ENCODE measurements around the gene CCNB1IP1. TPM values are rescaled to one million over a fixed set of nuclear protein-coding genes. Genes with fewer than 3 reads are reported as not detected.

CCNB1IP1 gene
- total RNA-seq, 2 experiments from 2014 or later: 70.2 to 77.4 TPM

DNA sequence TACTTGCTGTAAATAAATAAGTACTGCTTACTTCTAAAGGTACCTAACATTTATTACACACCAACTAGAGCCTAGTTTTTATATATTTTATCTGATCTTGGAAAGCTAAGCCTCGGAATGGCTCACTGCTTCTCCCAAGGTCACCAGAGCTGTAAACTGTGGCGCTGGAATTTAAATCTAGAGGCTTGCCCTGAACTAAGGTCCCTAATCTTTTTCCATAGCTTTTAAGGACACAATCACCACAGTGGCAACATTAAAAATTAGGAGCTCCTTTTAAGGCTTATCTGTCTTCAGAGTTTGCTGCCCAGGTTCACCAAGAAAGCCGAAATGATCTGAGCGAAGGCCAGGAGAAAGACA, 670 bp downstream of the CCNB1IP1 start:
- no peaks in the 10 kb centered on the region for H3K9me3 Mint-ChIP-seq
- DNase-seq: no peak
- H3K27ac Mint-ChIP-seq: peak overlapping the region; percentile 92
- ChIA-PET POLR2A (interaction anchor here (1.6 to 4.8 kb wide), 4 partner anchors 10 to 351 kb away, joined by 4 to 59 read pairs (median 6); partner anchors contain the start of genes PARP2 and PNP), CTCF (interaction anchor here (0.9 to 8.9 kb wide), 4 partner anchors 9 to 277 kb away, joined by 3 to 129 read pairs (median 10); partner anchors contain the start of genes PARP2 and TEP1)
- peak overlapping the region; percentile 99 for H3K4me3 Mint-ChIP-seq
- H3K27me3 Mint-ChIP-seq: no peaks in the 10 kb centered on the region
- H3K4me1 Mint-ChIP-seq (ENCODE audit: low read depth): peaks cover 42% of the 10 kb centered on the region
- peaks cover 19% of the 10 kb centered on the region for H3K36me3 Mint-ChIP-seq
- intact Hi-C loops (cut with micrococcal nuclease): loop anchor here (2.0 kb wide), 2 partner anchors 34 to 350 kb away; no protein-coding TSS in a partner anchor

DNA sequence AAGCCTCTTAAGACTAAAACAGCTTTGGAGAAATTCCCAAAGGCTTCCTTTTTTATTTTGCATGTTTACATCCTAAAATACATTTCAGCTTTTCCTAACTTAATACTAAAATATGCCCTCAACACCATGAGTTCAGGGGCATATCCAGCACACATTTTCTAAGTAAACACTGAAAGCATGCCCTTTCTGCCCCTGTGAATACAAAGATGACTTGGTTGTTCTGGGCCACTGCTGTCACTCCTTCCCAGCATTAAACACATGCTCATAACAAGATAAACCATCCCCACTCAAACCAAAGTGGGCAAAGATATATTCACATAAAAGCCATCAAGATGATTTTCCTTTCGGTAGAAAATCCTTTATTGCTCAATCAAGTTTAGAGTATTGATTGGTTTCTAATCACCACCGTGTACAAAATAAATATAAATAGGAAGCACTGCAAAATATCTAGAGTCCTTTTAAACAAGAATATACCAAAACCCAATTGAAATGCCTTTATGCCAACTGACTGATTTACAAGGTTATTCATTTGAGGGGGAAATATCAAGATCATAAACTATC, 1.9 kb downstream of the CCNB1IP1 start:
- H3K4me1 Mint-ChIP-seq (ENCODE audit: low read depth): peaks cover 47% of the 10 kb centered on the region
- POLR2A ChIA-PET: interaction anchor here (4.8 kb wide), 1 partner anchor 12 kb away, joined by 59 read pairs; the partner anchor contains the start of gene PARP2
- peak overlapping the region; percentile 50 for H3K4me3 Mint-ChIP-seq

DNA sequence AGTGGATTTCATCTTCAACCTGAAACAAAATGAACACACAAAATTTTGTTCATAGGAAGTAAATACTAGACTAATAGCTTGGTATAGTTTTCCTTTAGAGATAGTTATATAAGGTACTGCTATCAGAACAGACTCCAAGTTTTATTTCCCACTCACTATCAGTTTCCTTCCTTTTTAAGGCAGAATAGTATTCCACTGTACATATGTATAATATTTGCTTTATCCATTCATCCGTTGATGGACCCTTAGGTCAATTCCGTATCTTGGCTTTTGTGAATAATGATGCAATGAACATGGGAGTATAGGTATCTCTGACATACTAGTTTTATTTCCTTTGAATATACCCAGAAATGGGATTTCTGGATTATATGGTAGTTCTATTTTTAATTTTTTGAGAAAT, 3.7 kb downstream of the CCNB1IP1 start:
- ChIA-PET CTCF (interaction anchor here (0.8 to 8.9 kb wide), 7 partner anchors 12 to 284 kb away, joined by 3 to 129 read pairs (median 5); partner anchors contain the start of genes APEX1 and PARP2), POLR2A (interaction anchor here (4.8 kb wide), 1 partner anchor 14 kb away, joined by 59 read pairs; the partner anchor contains the start of gene PARP2)
- no peaks in the 10 kb centered on the region for H3K9me3 Mint-ChIP-seq
- no peak for DNase-seq
- no peaks in the 10 kb centered on the region for H3K27me3 Mint-ChIP-seq
- peaks cover 35% of the 10 kb centered on the region for H3K36me3 Mint-ChIP-seq
- H3K27ac Mint-ChIP-seq: no peak overlapping the region
- intact Hi-C loops (cut with micrococcal nuclease): no loop called here
- H3K4me3 Mint-ChIP-seq: no peak overlapping the region
- H3K4me1 Mint-ChIP-seq (ENCODE audit: low read depth): peaks cover 43% of the 10 kb centered on the region

More for the DNA sequence above, 1.9 kb downstream of the CCNB1IP1 start:
- CTCF ChIA-PET: interaction anchor here (5.8 to 8.9 kb wide), 2 partner anchors 10 to 278 kb away, joined by 64 to 129 read pairs; partner anchors contain the start of gene PARP2
- peak overlapping the region; percentile 58 for H3K27ac Mint-ChIP-seq
- H3K9me3 Mint-ChIP-seq: no peaks in the 10 kb centered on the region
- peaks cover 27% of the 10 kb centered on the region for H3K36me3 Mint-ChIP-seq
- intact Hi-C loops (cut with micrococcal nuclease): no loop called here
- H3K27me3 Mint-ChIP-seq: no peaks in the 10 kb centered on the region
- no peak for DNase-seq

DNA sequence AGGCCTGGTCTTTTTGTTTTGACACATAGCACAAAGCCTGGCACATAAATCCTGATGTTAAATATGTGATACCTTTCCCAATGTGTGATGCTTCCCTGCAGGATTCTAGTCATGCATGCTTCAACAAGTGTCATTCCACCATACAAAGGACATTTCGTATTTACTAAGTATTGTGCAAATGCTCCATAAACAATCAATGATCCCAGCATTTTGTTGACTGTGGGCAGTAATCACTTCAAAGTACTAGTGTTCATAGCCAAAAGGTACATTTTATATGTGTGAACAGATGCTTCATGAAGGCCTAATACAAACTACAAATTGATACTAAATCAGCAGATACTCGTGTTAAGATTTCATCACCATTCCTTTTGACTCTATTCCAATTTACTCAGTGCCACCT, 4.4 kb downstream of the CCNB1IP1 start:
- DNase-seq: no peak
- POLR2A ChIA-PET: interaction anchor here (1.3 kb wide), 1 partner anchor 14 kb away, joined by 7 read pairs; the partner anchor contains the start of gene PARP2
- H3K27me3 Mint-ChIP-seq: no peaks in the 10 kb centered on the region
- no peak overlapping the region for H3K4me3 Mint-ChIP-seq
- H3K9me3 Mint-ChIP-seq: no peaks in the 10 kb centered on the region
- intact Hi-C loops (cut with micrococcal nuclease): no loop called here
- CTCF ChIA-PET: interaction anchor here (0.9 to 8.9 kb wide), 17 partner anchors 11 to 363 kb away, joined by 3 to 129 read pairs (median 8); partner anchors contain the start of genes APEX1, OSGEP, PARP2 and TTC5
- H3K36me3 Mint-ChIP-seq: peaks cover 39% of the 10 kb centered on the region
- H3K4me1 Mint-ChIP-seq (ENCODE audit: low read depth): peaks cover 43% of the 10 kb centered on the region
- peak overlapping the region; percentile 53 for H3K27ac Mint-ChIP-seq

DNA sequence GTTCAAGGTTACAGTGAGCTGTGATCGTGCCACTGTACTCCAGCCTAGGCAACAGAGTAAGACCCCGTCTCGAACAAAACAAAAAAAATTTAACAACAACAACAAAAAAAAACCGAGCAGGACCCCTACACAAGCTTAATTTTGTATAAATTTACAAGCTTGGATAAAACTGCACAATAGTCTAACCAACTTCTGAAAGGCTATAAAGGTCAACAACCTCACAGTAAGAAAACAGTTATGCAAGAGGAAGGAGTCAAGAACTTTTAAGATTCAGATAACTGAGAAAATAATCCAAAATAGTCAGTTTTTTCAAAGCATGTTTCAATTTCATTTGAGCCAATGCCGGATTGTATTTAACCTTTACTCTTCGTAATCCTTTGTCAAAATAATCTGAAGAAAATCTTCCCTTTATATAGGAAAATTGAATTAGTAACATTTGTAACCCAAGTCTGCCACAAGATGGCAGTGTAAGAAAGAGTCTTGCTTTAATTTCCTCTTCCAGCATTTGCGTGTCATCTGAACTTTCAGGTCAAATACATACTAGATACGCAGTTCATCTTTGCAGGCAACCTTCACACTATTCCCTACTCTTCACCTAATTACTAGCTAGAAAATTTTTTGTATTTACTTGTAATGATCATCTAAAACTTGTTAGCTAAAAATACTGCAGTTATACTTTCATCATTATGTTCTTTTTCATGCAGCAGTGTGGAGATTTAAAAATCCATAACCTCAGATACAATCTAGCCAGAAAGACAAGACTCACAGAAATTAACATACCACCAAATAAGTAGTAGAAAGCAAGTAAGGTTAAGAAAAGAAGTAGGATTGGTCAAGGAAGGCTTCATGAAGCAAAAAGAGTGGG, 5.8 kb downstream of the CCNB1IP1 start:
- Mint-ChIP-seq H3K4me1 (ENCODE audit: low read depth) (peaks cover 40% of the 10 kb centered on the region), H3K27me3 (no peaks in the 10 kb centered on the region), H3K9me3 (no peaks in the 10 kb centered on the region), H3K4me3 (peak overlapping the region; percentile 0), H3K27ac (peak overlapping the region; percentile 43), H3K36me3 (peaks cover 43% of the 10 kb centered on the region)
- intact Hi-C loops (cut with micrococcal nuclease): loop anchor here (1.0 to 2.0 kb wide), 3 partner anchors 16 to 282 kb away; partner anchors contain the start of gene PARP2
- no peak for DNase-seq
- ChIA-PET POLR2A (interaction anchor here (1.3 kb wide), 1 partner anchor 16 kb away, joined by 7 read pairs; the partner anchor contains the start of gene PARP2), CTCF (interaction anchor here (0.6 to 8.9 kb wide), 33 partner anchors 9 to 364 kb away, joined by 3 to 129 read pairs (median 5); partner anchors contain the start of genes APEX1, OSGEP, PARP2 and PIP4P1)

DNA sequence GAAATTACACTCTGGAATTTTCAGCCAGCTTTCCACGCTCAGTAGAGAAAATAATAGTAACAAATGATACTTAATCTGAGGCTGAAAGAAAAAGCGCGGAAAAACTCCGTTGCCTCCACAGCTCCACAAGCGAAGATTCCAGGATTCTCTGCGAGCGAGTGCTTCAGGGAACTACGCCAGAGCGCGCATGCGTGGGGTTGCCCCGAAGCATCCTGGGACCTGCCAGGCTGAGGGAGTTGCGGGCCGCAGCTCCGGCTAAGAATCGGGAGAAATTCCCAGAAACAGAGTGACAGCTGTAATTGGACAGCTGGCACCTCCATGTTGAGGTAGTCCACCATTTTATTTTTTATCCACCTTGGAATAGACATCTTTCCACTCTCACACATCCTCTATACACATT, 15.4 kb downstream of the CCNB1IP1 start:
- Mint-ChIP-seq H3K4me3 (no peak overlapping the region), H3K36me3 (peaks cover 34% of the 10 kb centered on the region), H3K27ac (no peak overlapping the region), H3K4me1 (ENCODE audit: low read depth) (no peaks in the 10 kb centered on the region), H3K9me3 (no peaks in the 10 kb centered on the region), H3K27me3 (no peaks in the 10 kb centered on the region)
- POLR2A ChIA-PET: interaction anchor here (0.8 kb wide), 1 partner anchor 26 kb away, joined by 3 read pairs; the partner anchor contains the start of gene PARP2
- CTCF ChIA-PET: interaction anchor here (1.2 kb wide), 1 partner anchor 10 kb away, joined by 12 read pairs; no protein-coding TSS in a partner anchor
- no peak for DNase-seq
- intact Hi-C loops (cut with micrococcal nuclease): no loop called here

DNA sequence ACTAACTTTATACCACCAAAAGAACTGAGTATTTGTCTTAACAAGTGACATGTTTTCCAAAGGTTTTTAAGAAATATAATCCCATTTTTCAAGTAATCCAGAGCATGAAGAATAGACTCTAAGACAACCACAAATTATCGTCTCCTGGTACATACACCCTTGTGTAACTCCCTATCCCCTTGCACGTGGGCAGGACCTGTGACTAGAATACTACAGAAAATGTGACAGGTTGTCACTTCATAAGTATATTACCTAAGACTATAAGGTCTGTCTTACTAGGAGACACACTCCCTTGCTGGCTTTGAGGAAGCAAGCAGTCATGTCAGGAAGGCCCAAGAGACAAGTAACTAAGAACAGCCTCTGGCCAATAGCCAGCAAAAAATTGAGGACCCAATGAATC, 19.1 kb downstream of the CCNB1IP1 start:
- intact Hi-C loops (cut with micrococcal nuclease): no loop called here
- no peaks in the 10 kb centered on the region for H3K9me3 Mint-ChIP-seq
- DNase-seq: no peak
- no peaks in the 10 kb centered on the region for H3K27me3 Mint-ChIP-seq
- peaks cover 39% of the 10 kb centered on the region for H3K36me3 Mint-ChIP-seq
- H3K4me1 Mint-ChIP-seq (ENCODE audit: low read depth): no peaks in the 10 kb centered on the region
- H3K4me3 Mint-ChIP-seq: no peak overlapping the region
- POLR2A ChIA-PET: no interaction called here
- no peak overlapping the region for H3K27ac Mint-ChIP-seq
- CTCF ChIA-PET: no interaction called here

DNA sequence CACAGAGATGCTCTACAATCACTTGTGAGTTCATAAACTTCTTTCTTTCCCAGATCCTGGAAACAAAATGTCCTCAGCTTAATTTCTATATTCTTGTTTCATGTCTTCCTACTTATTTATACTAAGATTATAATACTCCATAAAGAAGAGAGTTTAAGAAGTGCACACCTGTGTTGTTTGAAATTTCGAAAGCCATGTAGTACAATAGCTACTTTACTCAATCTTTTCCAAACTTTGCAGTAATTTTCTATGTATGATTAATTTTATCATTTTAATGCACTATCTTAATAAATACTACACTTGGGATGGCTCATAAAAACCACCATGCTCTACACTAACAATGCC, 27.0 kb downstream of the CCNB1IP1 start:
- DNase-seq: no peak
- H3K4me3 Mint-ChIP-seq: peak overlapping the region; percentile 89
- ChIA-PET CTCF (interaction anchor here (0.6 to 2.3 kb wide), 5 partner anchors 12 to 303 kb away, joined by 3 to 16 read pairs (median 3); no protein-coding TSS in a partner anchor), POLR2A (no interaction called here)
- no peaks in the 10 kb centered on the region for H3K9me3 Mint-ChIP-seq
- peak overlapping the region; percentile 80 for H3K27ac Mint-ChIP-seq
- H3K36me3 Mint-ChIP-seq: peaks cover 2% of the 10 kb centered on the region
- intact Hi-C loops (cut with micrococcal nuclease): loop anchor here (2.0 kb wide), 1 partner anchor 21 kb away; no protein-coding TSS in a partner anchor
- H3K27me3 Mint-ChIP-seq: no peaks in the 10 kb centered on the region
- peaks cover 24% of the 10 kb centered on the region for H3K4me1 Mint-ChIP-seq (ENCODE audit: low read depth)

DNA sequence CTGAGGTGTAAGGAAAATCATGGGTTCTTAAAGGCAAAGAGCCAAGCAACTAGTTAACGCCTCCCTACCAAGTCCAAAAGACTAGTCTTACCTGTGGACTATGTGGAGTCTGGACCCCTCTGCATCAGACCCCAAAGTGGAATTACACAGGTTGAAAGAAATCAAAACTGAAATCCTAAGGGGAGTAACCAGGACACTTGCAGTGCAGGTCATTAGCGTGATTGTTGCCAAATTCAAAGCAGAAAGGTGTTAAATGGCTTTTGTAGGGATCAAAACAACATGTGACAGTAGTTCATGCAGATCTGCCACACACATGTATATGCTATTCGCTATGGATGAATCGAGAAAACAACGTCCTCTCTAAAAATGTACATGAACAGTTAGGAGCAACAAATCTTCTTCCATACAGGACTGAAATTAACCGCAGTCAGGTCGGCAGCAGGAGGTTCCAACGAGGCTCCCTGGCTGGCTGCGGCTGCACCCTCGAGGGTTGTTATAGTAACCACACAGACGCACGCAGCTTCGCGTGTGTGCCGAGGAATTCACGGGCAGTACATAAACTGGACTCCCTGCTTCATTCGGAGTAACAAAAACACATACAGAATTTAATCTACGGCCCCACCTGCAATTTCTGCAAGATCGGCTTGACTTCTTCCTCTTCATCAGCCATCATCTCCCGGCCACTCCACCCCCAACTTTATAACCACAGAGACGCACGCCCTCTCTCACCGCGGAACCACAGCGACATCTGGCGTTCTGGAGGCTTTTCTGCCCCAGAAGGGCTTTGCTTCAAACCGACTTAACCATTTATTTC, 27.6 kb downstream of the CCNB1IP1 start, which contains the start of gene TTC5:
Gene TTC5 (minus strand): TSS at position 687 of the 814 bp plus-strand sequence. CDS start 14 bp downstream, at position 673.
- ChIA-PET POLR2A (no interaction called here), CTCF (interaction anchor here (1.1 to 2.3 kb wide), 2 partner anchors 21 to 304 kb away, joined by 3 to 16 read pairs; no protein-coding TSS in a partner anchor)
- Mint-ChIP-seq H3K4me1 (ENCODE audit: low read depth) (peaks cover 24% of the 10 kb centered on the region), H3K36me3 (peaks cover 5% of the 10 kb centered on the region), H3K9me3 (no peaks in the 10 kb centered on the region), H3K27ac (peak within 1 kb of the TSS; percentile 80), H3K4me3 (peak within 1 kb of the TSS; percentile 89), H3K27me3 (no peaks in the 10 kb centered on the region)
- DNase-seq: peak; percentile 93
- intact Hi-C loops (cut with micrococcal nuclease): loop anchor here (2.0 kb wide), 4 partner anchors 21 to 377 kb away; partner anchors contain the start of gene PARP2

DNA sequence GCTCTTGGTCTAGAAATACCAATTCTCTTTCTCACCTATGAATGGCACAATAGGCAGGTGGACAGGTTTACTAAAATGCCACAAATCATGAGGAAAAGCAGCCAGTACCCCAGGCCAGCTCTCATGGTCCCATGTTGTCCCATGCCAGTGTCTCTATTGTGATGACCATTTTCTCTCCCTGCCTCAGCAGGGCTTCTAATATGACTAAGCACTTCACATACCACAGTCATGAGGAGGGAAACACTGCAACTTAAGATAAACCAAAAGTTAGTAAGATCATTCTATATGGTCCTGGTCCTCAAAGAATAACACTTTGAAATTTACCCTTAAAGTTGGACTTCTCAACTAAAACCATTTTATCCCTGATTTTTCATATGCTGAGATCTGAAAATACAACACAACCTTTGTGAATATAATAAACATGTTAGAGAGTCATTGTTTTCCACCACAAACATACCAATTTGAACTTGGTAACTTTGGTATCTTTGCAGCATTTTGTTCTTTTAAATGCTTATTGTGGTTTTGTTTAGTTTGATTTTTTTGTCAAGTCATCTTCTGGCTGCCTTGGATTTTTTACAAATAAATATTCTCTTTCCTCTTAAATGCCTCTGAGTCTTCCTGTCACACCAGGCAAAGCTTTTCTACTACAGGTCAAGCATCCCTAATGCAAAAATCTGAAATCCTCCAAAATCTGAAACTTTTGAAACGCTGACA, 30.9 kb downstream of the CCNB1IP1 start:
- H3K27ac Mint-ChIP-seq: no peak overlapping the region
- ChIA-PET CTCF (interaction anchor here (1.6 kb wide), 1 partner anchor 26 kb away, joined by 4 read pairs; no protein-coding TSS in a partner anchor), POLR2A (no interaction called here)
- no peak overlapping the region for H3K4me3 Mint-ChIP-seq
- DNase-seq: no peak
- H3K9me3 Mint-ChIP-seq: no peaks in the 10 kb centered on the region
- peaks cover 24% of the 10 kb centered on the region for H3K4me1 Mint-ChIP-seq (ENCODE audit: low read depth)
- peaks cover 19% of the 10 kb centered on the region for H3K36me3 Mint-ChIP-seq
- no peaks in the 10 kb centered on the region for H3K27me3 Mint-ChIP-seq
- intact Hi-C loops (cut with micrococcal nuclease): no loop called here

Data from activated CD4-positive, alpha-beta memory T cell treated with anti-CD3 and anti-CD28 coated beads for 36 hours (primary cell).